ENCODE data around the gene MYO5A.

- TF ChIP-seq CTCF (IDR thresholded peaks at IDR 0.05; ENCODE audit: low read depth, low read length) (no peak), MAX (IDR thresholded peaks at IDR 0.05; ENCODE audit: low read depth, low read length) (no peak), POLR2A (IDR thresholded peaks at IDR 0.05; ENCODE audit: extremely low read depth, insufficient read length) (no peak)
Measured at GRCh38 chr15:52439470-52439869, 89.2 kb downstream of the MYO5A start.

Measured in NB4 (cell line).